GM21381 (cell line): Measurements from ENCODE around the gene LONP2.
"Not testable (repeated sequence)": the region's sequence is repeated elsewhere in the genome, so short reads cannot be mapped to it uniquely, and the experiment has no call there.

Source experiments
- ATAC-seq: cut with Tn5 transposase; IDR thresholded peaks from one replicate; pipeline ENCODE4 v1.9.1; 2021; ENCODE audit warnings: mild to moderate bottlenecking, moderate library complexity; ENCODE audit not compliant: unreplicated experiment

Gene LONP2

GRCh38 chr16:48284772-48285409 is 40.8 kb downstream of the LONP2 start:
- no peak for ATAC-seq

GRCh38 chr16:48287239-48287638 is 43.1 kb downstream of the LONP2 start:
- ATAC-seq = no peak

- ATAC-seq = no peak
Observed at GRCh38 chr16:48291303-48291702, 47.2 kb downstream of the LONP2 start.

GRCh38 chr16:48291754-48292153 is 47.7 kb downstream of the LONP2 start:
- ATAC-seq = no peak

- no peak for ATAC-seq
Observed at GRCh38 chr16:48292452-48292851, 48.4 kb downstream of the LONP2 start.

- ATAC-seq = no peak
Observed at GRCh38 chr16:48294724-48295123, 50.6 kb downstream of the LONP2 start.

GRCh38 chr16:48295488-48296281 is 51.6 kb downstream of the LONP2 start:
- no peak for ATAC-seq

GRCh38 chr16:48299471-48299870 is 55.4 kb downstream of the LONP2 start:
- ATAC-seq = no peak

- ATAC-seq = no peak
Observed at GRCh38 chr16:48300391-48300856, 56.3 kb downstream of the LONP2 start.

GRCh38 chr16:48308535-48308934 is 64.4 kb downstream of the LONP2 start:
- no peak for ATAC-seq

- ATAC-seq = no peak
Observed at GRCh38 chr16:48310908-48311641, 67.0 kb downstream of the LONP2 start.

- ATAC-seq = not testable (repeated sequence)
Observed at GRCh38 chr16:48313905-48314304, 69.8 kb downstream of the LONP2 start.

- ATAC-seq = no peak
Observed at GRCh38 chr16:48317026-48317425, 72.9 kb downstream of the LONP2 start.

GRCh38 chr16:48317614-48318315 is 73.7 kb downstream of the LONP2 start:
- no peak for ATAC-seq

GRCh38 chr16:48318630-48319029 is 74.5 kb downstream of the LONP2 start:
- ATAC-seq = no peak

GRCh38 chr16:48321317-48322036 is 77.4 kb downstream of the LONP2 start:
- no peak for ATAC-seq

GRCh38 chr16:48323783-48324775 is 80.0 kb downstream of the LONP2 start:
- no peak for ATAC-seq

GRCh38 chr16:48326915-48327314 is 82.8 kb downstream of the LONP2 start:
- ATAC-seq = no peak

GRCh38 chr16:48329138-48329537 is 85.0 kb downstream of the LONP2 start:
- ATAC-seq = no peak
